GM18870 (cell line): ENCODE results near the gene DEPDC5.
A peak's percentile ranks its signal among the peaks of the same experiment; 100 is the strongest.
"Not testable (repeated sequence)": the region's sequence is repeated elsewhere in the genome, so short reads cannot be mapped to it uniquely, and the experiment has no call there.

Experiments used
- ATAC-seq: cut with Tn5 transposase; IDR thresholded peaks from one replicate; pipeline ENCODE4 v1.9.1; 2021; ENCODE audit warnings: moderate library complexity; ENCODE audit not compliant: unreplicated experiment

The DEPDC5 gene

GRCh38 chr22:31748490-31748889 is 5.3 kb upstream of the DEPDC5 start:
- no peak for ATAC-seq

GRCh38 chr22:31749636-31750364 is 4.0 kb upstream of the DEPDC5 start, which contains the start of gene PRR14L:
Gene PRR14L (minus strand): TSS chr22:31750132. CDS start chr22:31738860, 11,272 bp downstream.
- ATAC-seq = peak; percentile 53

GRCh38 chr22:31750365-31751284 is 3.2 kb upstream of the DEPDC5 start:
- no peak for ATAC-seq

GRCh38 chr22:31752096-31752847 is 1.5 kb upstream of the DEPDC5 start:
- no peak for ATAC-seq

DNA sequence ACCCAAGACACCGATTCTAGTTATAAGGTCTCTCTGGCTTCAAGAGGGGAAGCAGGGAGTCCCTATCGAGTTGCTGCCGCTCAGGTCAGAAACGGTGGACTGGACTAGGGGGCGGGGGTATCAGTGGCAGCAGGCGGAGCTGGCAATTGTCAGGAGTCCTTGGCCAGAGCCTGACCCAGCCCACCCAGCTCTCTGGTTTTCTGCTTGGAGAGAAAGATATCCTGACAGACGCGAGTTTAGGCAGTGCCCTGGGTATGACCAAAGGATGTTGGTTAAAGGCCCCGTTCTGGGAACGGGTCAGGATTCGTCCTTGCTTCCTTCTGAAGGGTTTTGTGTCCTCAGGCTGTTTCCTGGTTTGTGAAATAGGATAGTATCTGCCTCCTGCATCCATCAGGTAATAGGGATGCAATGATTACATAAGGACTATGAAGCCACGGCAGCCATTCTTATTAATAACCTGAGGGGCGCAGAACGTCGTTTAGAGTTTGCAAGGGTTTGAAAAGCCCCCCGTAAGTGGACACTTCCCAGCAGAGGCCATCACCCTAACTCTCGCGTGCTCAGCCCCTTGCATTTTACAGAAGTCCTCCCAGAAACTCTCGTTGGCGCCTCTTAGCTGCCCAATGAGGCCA is 700 bp upstream of the DEPDC5 start:
- ATAC-seq = no peak

- no peak for ATAC-seq
These were observed 994 bp downstream of the DEPDC5 start for GRCh38 chr22:31754813-31755212.

DNA sequence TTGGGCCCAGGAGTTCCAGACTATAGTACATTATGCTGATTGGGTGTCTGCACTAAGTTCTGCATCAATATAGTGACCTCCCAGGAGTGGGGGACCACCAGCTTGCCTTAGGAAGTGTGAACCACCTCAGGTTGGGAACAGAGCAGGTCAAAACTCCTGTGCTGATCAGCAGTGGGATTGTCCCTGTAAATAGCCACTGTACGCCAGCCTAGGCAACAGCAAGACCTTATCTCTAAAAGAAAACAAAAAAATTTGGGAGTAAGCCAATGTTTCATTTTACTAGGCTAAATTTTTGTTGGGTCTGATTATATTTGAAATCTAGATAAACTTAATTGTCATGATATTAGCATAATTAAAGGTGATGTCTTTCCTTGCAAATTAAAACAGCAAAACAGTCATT is 3.4 kb downstream of the DEPDC5 start:
- no peak for ATAC-seq

- ATAC-seq = not testable (repeated sequence)
These were observed 5.0 kb downstream of the DEPDC5 start for GRCh38 chr22:31758860-31759259.

- no peak for ATAC-seq
These were observed 11.0 kb downstream of the DEPDC5 start for GRCh38 chr22:31764785-31765184.

GRCh38 chr22:31768422-31769059 is 14.7 kb downstream of the DEPDC5 start:
- no peak for ATAC-seq

GRCh38 chr22:31773416-31773815 is 19.6 kb downstream of the DEPDC5 start:
- ATAC-seq = no peak

DNA sequence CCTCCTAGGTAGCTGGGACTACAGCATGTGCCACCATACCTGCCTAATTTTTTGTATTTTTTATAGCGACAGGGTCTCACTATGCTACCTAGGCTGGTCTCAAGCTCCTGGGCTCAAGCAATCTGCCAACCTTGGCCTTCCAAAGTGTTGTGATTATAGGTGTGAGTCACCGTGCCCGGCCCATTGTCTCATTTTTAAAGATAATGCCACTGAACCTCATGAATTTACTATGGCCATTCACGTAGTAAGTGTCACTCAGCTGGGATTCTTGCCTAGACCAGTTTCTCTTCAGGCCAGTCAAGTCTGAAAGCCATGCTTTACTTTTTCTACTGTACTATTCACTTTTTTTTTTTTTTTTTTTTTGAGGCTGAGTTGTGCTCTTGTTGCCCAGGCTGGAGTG is 22.4 kb downstream of the DEPDC5 start:
- no peak for ATAC-seq

DNA sequence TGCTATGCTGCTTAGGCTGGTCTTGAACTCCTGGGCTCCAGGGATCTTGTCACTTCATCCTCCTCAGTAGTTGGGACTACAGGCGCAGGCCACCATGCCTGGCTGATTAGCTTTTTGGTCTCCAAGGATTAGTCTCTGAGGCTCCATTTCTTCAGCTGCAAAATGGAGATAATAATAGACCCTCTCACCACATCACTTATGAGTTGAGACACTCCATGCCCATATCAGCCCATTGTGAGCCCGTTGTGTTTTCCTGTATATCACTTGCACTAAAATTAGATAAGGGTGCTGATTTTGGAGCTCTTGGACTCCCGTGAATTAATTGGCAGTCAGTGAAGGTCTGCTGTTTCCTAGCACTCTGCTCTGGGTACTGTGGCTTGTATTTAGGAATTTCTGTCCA is 36.0 kb downstream of the DEPDC5 start:
- no peak for ATAC-seq

- no peak for ATAC-seq
These were observed 36.4 kb downstream of the DEPDC5 start for GRCh38 chr22:31790240-31790639.

GRCh38 chr22:31799358-31799757 is 45.5 kb downstream of the DEPDC5 start:
- not testable (repeated sequence) for ATAC-seq

GRCh38 chr22:31800065-31800464 is 46.2 kb downstream of the DEPDC5 start:
- ATAC-seq = no peak

DNA sequence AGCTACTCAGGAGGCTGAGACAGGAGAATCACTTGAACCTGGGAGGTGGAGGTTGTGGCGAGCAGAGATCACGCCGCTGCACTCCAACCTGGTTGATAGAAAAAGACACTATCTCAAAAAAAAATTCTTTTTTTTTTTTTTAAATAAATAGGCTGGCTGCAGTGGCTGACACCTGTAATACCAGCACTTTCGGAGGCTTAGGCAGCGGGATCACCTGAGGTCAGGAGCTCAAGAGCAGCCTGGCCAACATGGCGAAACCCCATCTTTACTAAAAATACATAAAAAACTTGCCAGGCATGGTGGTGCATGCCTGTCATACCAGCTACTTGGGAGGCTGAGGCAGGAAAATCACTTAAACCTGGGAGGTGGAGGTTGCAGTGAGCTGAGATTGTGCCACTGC is 47.0 kb downstream of the DEPDC5 start:
- not testable (repeated sequence) for ATAC-seq

DNA sequence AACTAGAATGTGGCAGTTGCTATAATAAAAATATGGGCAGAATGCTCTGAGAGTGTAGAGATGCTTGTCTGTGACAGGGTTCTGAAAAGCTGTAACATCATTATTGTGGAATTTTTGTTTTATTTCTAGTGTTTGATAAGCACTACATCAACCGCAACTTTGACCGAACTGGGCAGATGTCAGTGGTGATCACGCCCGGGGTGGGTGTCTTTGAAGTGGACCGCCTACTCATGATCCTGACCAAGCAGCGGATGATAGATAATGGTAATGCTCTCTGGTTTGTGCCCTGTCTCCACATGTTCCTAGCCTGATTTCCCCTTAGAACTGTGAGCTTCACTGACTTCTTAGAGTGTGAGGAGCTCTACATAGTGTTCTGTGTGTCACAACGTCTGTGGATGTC is 48.8 kb downstream of the DEPDC5 start:
- ATAC-seq = no peak

DNA sequence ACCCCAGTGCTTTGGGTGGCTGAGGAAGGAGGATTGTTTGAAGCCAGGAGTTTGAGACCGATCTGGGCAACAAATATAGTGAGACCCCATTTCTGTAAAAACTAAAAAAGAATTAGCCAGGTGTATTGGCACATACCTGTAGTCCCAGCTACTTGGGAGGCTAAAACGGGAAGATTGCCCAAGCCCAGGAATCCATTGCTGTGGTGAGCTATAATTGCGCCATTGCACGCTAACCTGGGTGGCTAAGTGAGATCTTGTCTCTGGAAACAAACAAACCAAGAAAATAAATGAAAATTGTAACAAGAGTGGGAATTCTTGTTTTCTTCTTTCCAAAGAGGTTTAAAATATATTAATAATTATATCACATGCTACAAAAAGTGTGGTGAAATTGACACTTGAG is 52.9 kb downstream of the DEPDC5 start:
- ATAC-seq = no peak

DNA sequence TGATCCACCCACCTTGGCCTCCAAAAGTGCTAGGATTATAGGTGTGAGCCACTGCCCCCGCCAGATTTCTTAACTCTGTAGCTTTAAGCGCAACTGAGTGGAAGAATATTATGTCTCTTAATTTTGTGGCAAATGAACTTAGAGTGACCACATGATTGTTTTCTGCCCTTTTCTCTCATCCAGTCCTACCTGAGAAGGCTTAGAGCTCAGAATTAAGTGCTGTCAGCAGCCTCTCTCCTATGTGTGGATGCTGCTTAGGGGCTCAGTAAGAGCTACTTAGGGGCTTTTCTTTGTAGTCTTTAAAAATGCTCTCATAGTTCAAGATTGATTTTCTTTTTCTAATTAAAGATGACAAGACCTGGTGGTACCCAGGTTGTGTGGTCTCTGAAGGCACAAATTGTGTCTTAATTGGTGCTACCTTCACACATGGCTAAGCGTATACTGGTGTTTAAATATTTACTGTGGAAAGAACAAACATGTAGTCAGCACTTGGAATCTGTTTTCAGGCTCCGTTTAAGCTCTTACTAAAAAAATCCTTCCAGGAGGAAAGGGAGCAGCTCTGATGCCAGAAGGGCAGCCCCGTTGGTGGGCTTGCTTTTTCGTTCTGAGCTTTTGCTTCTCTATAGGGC is 59.3 kb downstream of the DEPDC5 start:
- no peak for ATAC-seq
